ENCODE data around the gene BMERB1.

DNA sequence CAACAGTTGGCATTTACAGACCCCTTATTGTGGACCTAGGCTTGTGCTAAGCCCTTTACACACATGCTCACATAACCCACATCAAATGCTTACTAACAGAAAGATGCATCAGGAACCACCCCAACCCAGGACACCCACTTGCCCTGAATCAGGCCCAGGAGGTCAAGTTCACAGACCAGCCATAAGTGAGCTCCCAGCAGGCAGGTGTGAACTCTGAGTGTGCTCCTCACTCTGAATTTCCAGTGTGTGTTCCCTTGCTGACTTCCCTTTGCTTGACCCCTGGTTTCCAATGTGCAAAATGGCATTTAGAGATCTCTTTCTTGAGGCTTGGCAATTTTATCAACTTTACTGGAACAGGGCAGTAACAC lies 87.0 kb downstream of the BMERB1 start:
- TF ChIP-seq, protein P1, sequence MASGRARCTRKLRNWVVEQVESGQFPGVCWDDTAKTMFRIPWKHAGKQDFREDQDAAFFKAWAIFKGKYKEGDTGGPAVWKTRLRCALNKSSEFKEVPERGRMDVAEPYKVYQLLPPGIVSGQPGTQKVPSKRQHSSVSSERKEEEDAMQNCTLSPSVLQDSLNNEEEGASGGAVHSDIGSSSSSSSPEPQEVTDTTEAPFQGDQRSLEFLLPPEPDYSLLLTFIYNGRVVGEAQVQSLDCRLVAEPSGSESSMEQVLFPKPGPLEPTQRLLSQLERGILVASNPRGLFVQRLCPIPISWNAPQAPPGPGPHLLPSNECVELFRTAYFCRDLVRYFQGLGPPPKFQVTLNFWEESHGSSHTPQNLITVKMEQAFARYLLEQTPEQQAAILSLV (tag; IDR thresholded peaks at IDR 0.05) = no peak
- TF ChIP-seq, protein P2, sequence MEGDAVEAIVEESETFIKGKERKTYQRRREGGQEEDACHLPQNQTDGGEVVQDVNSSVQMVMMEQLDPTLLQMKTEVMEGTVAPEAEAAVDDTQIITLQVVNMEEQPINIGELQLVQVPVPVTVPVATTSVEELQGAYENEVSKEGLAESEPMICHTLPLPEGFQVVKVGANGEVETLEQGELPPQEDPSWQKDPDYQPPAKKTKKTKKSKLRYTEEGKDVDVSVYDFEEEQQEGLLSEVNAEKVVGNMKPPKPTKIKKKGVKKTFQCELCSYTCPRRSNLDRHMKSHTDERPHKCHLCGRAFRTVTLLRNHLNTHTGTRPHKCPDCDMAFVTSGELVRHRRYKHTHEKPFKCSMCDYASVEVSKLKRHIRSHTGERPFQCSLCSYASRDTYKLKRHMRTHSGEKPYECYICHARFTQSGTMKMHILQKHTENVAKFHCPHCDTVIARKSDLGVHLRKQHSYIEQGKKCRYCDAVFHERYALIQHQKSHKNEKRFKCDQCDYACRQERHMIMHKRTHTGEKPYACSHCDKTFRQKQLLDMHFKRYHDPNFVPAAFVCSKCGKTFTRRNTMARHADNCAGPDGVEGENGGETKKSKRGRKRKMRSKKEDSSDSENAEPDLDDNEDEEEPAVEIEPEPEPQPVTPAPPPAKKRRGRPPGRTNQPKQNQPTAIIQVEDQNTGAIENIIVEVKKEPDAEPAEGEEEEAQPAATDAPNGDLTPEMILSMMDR (IDR thresholded peaks at IDR 0.05 in 2 of 3, conservative IDR thresholded peaks at IDR 0.05 in 1 of 3; ENCODE audit: insufficient read depth in 2 of 3, low read depth in 1 of 3, low read length in 3 of 3) = no peak
- TF ChIP-seq RAD21 (CRISPR knock-in tag; conservative IDR thresholded peaks at IDR 0.05 in 1 of 2, IDR thresholded peaks at IDR 0.05 in 1 of 2) (no peak), POLR2A (conservative IDR thresholded peaks at IDR 0.05) (no peak)

Data from K562 (cell line).